ENCODE data around the gene GSTT4. TPM values are rescaled to one million over a fixed set of nuclear protein-coding genes. Genes with fewer than 3 reads are reported as not detected.

Gene GSTT4
- polyA plus RNA-seq, 3 donors: not detected

GRCh38 chr22:24027389-24027975 lies 22.2 kb upstream of the GSTT4 start:
- 75 to 86% (median 78%) methylated on average over 3 of the region's 3 CpGs for WGBS, 3 donors
- H3K27ac ChIP-seq (ENCODE audit: low read depth, low read length): no peak overlapping the region

- H3K27ac ChIP-seq (ENCODE audit: low read depth, low read length): no peak overlapping the region
- WGBS, 3 donors: 87 to 98% (median 94%) methylated on average over 3 of the region's 3 CpGs
Observed at GRCh38 chr22:24026733-24027132, 21.5 kb upstream of the GSTT4 start.

DNA sequence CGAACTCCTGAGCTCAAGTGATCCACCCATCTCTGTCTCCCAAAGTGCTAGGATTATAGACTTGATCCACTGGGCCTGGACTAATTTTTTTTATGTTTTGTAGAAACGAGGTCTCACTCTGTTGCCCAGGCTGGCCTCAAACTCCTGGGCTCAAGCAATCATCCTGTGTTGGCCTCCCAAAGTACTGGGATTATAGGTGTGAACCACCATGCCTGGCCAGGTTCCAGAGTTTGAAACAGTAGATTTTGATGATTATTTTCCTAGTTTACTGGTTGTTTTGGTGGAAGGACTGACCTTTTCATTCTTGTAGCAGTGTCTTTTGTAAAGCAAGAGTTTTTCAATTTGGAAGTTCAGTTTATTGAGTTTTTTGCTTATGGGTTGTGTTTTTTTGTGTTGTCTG lies 20.8 kb upstream of the GSTT4 start:
- no peak overlapping the region for H3K27ac ChIP-seq (ENCODE audit: low read depth, low read length)
- WGBS, 3 donors: 89 to 90% (median 89%) methylated on average over 2 of the region's 2 CpGs

DNA sequence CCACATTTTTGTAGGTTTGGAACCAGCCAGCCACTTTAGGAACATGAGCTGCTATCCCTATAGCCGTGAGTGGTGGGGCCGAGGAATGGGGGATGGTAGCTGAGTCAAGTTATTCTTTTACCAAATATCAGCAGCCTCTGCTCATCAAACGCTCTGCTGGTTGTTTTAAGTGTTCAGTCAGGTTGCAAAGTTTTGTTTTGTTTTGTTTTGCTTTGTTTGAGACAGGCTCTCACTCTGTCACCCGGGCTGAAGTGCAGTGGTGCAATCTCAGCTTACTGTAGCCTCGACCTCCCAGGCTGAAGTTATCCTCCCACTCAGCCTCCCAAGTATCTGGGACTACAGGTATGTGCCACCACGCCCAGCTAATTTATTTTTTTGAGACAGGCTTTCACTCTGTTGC lies 20.2 kb upstream of the GSTT4 start:
- H3K27ac ChIP-seq (ENCODE audit: low read depth, low read length): no peak overlapping the region
- WGBS, 3 donors: 80 to 96% (median 83%) methylated on average over 6 of the region's 6 CpGs

- H3K27ac ChIP-seq (ENCODE audit: low read depth, low read length): no peak overlapping the region
- 97 to 100% (median 97%) methylated on average over 3 of the region's 3 CpGs for WGBS, 3 donors
Observed at GRCh38 chr22:24024354-24024753, 19.1 kb upstream of the GSTT4 start.

DNA sequence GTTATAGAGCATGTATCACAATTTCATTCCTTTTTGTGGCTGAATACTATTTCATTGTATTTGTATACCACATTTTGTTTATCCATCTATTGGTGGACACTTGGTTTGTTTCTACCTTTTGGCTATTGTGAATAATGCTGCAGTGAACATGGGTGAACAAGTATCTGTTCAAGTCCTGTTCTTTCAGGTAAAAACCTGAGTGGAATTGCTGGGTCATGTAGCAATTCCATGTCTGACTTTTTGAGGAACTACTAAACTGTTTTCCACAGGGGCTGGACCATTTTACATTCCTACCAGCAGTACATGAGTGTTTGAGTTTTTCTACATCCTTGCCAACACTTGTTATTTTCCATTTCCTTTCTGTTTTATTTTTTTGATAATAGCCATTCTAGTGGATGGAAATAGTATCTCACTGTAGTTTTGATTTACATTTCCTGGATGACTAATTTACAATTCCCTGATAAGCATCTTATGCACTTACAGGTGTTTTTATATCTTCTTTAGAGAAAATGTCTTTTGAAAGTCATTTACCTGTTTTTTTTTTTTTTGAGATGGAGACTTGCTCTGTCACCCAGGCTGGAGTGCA lies 18.0 kb upstream of the GSTT4 start:
- H3K27ac ChIP-seq (ENCODE audit: low read depth, low read length): no peak overlapping the region

GRCh38 chr22:24021304-24021703 lies 16.1 kb upstream of the GSTT4 start:
- WGBS, 3 donors: 98 to 100% (median 99%) methylated on average over 3 of the region's 3 CpGs
- H3K27ac ChIP-seq (ENCODE audit: low read depth, low read length): no peak overlapping the region

GRCh38 chr22:24016156-24016555 lies 10.9 kb upstream of the GSTT4 start:
- 91 to 100% (median 98%) methylated on average over 1 of the region's 1 CpG for WGBS, 3 donors

GRCh38 chr22:24011735-24012068 lies 6.4 kb upstream of the GSTT4 start:
- no peak overlapping the region for H3K27ac ChIP-seq (ENCODE audit: low read depth, low read length)
- WGBS, 3 donors: 1% methylated on average over 10 of the region's 10 CpGs

More at GRCh38 chr22:24016156-24016555, 10.9 kb upstream of the GSTT4 start:
- no peak overlapping the region for H3K27ac ChIP-seq (ENCODE audit: low read depth, low read length)

DNA sequence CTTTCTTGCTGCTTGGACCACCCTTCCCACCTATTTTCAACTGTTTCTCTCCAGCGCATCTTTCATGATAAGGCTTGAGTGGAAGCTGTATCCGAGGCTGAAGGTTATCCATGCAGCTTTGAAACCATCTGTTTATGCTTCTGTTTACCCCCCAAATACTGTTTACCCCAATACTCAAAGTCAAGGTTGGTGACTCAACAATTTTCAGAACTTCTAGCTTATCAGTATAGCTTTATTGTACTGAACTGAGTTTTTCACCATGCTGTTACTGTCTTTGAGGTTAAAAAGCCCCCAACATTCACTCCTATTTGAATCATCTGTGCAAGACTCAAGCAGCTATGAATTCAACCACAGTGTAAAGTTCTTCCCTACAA lies 4.8 kb upstream of the GSTT4 start:
- WGBS, 3 donors: 90 to 95% (median 93%) methylated on average over 2 of the region's 2 CpGs
- no peak overlapping the region for H3K27ac ChIP-seq (ENCODE audit: low read depth, low read length)

DNA sequence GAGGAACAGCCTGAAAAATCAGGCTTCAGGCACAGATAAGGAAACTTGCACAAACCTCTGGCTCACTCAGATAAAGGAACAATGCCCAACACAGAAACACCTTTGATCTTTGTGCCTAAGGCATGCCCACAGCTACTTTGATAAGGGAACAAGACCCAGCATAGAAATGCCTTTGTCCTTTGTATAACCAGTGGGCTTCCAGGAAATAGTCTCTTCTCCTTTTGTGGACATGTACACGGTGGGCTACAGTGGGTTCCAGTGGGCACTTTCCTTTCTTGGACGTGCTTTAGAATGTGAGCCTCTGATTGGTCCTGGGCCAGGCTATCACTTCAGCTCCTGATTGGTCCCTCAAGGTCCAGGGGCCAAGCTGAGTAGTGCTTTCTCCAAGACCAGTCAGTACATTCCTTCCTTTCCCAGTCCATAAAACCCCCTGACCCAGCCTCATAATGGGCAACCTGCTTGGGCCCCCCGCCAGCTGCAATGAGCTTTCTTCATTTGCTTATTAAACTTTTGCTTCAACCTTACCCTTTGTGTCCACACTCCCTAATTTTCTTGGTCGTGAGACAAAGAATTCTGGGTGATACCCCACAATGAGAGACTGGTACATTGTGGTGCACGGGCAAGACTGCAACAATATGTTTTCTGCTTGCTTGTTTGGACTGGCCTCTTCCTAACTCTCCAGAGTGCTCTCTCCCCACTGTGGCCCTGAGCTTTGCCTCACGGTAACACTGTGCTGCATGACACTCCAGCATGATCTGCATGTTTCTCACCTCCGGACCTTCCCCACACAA lies 4.2 kb upstream of the GSTT4 start:
- no peak overlapping the region for H3K27ac ChIP-seq (ENCODE audit: low read depth, low read length)
- WGBS, 3 donors: 76 to 91% (median 89%) methylated on average over 7 of the region's 7 CpGs

- WGBS, 3 donors: 82 to 86% (median 86%) methylated on average over 6 of the region's 6 CpGs
- no peak overlapping the region for H3K27ac ChIP-seq (ENCODE audit: low read depth, low read length)
Observed at GRCh38 chr22:24008381-24009226, 3.4 kb upstream of the GSTT4 start.

DNA sequence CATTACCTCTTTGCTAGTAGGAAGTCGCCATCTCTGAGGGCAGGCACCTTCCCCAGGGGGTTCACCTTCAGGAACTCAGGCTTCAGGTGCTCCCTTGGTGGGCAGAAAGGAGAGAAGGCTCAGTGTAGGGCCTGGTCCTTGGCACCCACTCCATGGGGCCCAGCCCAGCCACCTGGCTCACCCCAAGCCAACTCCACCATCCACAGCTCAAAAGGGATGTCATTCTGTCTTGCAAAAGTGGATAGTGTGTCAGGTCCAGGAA lies 2.7 kb upstream of the GSTT4 start:
- WGBS, 3 donors: 82 to 92% (median 88%) methylated on average over 1 of the region's 1 CpG
- H3K27ac ChIP-seq (ENCODE audit: low read depth, low read length): no peak overlapping the region

DNA sequence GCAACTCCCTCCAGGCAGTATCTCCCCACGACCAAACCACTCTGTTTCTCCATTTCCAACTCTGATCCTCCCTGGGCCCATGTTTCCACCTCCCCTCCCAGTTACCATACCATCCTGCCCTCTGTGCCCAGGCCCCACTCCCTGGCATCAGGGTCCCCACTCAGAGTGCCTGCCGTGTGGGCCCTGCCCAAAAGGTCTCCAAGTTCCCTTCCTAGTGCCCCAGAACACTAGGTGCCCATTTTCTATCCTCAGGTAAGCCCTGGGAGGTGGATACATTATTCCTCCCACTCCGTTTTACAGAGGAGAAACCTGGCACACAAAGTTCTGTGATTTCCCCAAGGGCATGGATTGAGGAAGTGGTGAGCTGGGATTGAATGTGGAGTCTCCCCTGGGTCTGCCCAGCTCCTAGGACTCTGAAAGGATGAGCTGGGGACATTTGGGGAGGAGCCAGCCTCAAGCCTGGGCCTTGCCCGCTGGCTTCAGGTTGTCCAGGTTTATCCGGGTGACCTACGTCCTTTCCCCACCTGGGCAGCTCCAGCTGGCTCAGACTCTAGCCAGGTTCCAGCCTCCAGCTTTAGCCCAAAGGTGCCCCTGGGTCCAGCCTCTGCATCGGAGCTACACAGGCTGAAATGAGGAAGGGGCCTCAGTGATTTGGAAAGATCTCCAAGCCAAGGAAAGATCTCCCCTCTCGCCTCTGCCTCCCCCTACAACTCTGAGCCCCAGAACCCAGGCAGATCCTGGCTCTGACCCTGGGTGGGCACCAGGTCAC lies 2.2 kb upstream of the GSTT4 start:
- 80 to 92% (median 81%) methylated on average over 8 of the region's 8 CpGs for WGBS, 3 donors
- H3K27ac ChIP-seq (ENCODE audit: low read depth, low read length): no peak overlapping the region

- 88 to 93% (median 89%) methylated on average over 6 of the region's 6 CpGs for WGBS, 3 donors
- no peak overlapping the region for H3K27ac ChIP-seq (ENCODE audit: low read depth, low read length)
Observed at GRCh38 chr22:24006914-24007214, 1.6 kb upstream of the GSTT4 start.

GRCh38 chr22:24006207-24006913 lies 1.1 kb upstream of the GSTT4 start:
- 65 to 96% (median 82%) methylated on average over 10 of the region's 10 CpGs for WGBS, 3 donors

GRCh38 chr22:24003887-24004286 lies 1.4 kb downstream of the GSTT4 start:
- no peak overlapping the region for H3K27ac ChIP-seq (ENCODE audit: low read depth, low read length)
- WGBS, 3 donors: 80 to 83% (median 81%) methylated on average over 9 of the region's 9 CpGs

More at GRCh38 chr22:24006207-24006913, 1.1 kb upstream of the GSTT4 start:
- no peak overlapping the region for H3K27ac ChIP-seq (ENCODE audit: low read depth, low read length)

- H3K27ac ChIP-seq (ENCODE audit: low read depth, low read length): no peak overlapping the region
- 61 to 83% (median 63%) methylated on average over 5 of the region's 5 CpGs for WGBS, 3 donors
Observed at GRCh38 chr22:24002851-24003250, 2.4 kb downstream of the GSTT4 start.
